Epithelial cell of prostate (primary cell): ENCODE measurements around the gene CORO7.

Source experiments
- DNase-seq: peaks from one replicate; pipeline ENCODE4 v3.0.0-alpha.2; 2011; ENCODE audit warnings: low read depth, low spot score
- H3K27ac ChIP-seq: fragments of 450-650 bp; 2 replicates; pipeline ENCODE4 v1.5.1; 2017; ENCODE audit warnings: mild to moderate bottlenecking

The CORO7 gene

DNA sequence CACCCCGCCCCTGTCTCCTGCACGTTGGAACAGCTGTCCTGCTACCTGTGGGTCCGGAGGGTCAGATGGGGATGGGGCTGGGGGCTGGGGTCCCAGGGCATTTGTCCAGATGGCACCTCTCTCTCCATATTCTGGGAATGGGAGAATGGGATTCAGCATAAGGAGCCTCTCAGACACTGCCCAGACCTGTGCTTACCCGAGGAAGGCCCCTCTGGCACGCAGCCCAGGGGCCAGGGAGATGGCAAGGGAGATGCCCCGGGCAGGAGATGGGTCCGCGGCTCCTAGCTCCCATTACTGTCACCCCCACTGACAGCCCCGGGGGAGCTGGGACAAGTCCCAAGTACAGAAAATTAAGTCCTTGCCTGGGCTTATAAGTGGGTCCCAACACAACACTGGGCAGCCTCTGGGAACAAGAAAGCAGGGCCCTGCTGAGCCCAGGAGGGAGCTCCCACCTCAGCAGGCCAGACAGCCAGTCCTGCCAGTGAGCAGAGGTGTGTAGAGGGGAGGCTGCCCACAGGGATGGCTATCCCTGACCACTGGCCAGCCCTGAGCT, 43.0 kb downstream of the CORO7 start:
- no peak for DNase-seq
- H3K27ac ChIP-seq: peak overlapping the region; percentile 82

DNA sequence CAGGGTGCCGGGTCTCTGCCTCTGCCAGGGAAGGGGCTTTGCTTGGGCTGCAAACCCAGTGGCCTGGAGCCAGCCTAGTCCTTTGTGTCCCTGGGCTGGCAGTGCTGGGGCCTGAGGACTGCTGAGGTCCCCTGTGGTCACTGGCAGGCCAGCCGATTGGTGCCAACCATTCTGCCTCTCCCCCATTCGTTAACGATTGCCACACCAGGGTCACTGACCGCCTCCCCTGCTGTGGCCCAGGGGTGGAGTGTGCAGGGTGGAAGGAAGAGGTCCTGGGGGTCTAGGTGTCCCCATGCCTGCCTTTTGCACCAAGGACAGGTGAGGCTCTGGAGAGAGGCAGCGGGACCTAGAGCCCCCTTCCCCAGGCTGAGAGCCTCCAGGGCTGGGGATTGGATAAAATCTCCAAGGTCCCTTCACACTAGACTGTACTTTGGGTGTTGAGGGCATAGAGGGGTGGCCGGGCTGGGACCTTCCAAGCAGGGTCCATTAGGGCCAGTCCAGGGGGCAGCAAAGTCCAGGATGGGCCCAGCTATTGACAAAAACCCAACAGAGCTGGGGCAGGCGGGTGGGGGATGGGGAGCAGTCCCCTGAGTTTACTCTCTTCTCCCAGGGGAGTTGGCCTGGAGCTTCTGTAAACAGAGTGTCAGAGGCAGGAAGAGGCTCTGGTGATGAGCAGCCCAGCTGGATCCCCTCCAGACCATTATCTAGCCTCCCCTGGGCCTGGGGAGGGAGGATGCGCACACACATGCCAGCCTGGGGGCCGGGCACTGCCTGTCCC, 43.6 kb downstream of the CORO7 start:
- H3K27ac ChIP-seq: peak overlapping the region; percentile 82
- DNase-seq: no peak

DNA sequence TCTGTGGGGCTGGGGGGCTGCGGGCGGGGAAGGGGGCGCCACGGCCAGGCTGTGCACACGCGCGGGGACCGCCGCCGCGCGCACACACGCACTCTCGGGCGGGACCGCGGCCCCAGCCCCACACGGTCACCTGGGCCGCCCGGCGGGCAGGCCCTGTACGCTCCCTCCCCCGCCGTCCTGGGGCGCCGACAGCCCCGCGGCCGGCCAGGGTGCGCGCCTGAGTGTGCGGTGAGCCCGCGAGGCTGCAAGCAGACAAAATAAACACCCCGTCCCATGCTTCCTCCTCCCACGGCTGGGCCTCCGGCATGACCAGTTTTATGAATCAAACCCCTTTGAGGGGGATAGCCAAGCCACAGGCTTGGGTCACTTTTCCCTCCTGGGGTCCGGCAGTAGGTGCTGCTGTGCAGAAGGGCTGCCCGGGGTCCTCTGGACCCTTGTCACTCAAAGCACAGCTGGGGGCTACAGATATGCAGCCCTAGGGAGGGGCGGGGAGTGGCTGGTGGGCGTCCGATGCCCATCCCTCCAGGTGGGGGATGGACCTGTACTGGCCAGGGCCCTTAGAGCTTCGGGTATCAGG, 44.3 kb downstream of the CORO7 start:
- peak overlapping the region; percentile 82 for H3K27ac ChIP-seq
- DNase-seq: no peak

DNA sequence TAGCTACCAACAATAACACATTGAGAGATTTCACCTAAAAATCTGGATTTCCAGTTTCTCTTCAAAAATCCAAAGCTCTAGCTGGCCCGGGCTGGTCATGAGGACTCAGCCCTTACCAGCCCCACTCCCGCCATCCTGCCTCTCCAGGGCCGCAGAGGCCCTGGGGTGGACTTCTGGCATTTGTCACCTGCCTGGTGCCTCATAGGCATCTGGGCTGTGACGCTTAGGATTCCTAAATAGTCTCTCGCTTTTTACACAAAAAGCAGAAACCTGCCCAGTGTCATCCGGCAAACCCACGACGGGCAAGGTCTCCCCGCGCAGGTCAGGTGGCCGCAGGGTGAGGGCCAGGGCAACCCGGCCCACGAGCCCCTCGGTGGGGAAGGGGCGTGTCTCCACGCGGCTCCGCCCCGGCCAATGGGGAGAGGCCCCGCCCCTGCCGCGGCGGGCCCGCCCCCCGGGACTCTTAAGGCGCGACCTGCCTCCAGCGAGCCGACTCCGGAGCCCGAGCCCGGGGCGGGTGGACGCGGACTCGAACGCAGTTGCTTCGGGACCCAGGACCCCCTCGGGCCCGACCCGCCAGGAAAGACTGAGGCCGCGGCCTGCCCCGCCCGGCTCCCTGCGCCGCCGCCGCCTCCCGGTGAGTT, 44.9 kb downstream of the CORO7 start, which contains the start of gene VASN:
TSS of gene VASN (plus strand) at position 492 of the 644 bp plus-strand sequence. CDS start 9,030 bp downstream, outside the sequence.
- peak within 1 kb of the TSS; percentile 82 for H3K27ac ChIP-seq
- DNase-seq: no peak

DNA sequence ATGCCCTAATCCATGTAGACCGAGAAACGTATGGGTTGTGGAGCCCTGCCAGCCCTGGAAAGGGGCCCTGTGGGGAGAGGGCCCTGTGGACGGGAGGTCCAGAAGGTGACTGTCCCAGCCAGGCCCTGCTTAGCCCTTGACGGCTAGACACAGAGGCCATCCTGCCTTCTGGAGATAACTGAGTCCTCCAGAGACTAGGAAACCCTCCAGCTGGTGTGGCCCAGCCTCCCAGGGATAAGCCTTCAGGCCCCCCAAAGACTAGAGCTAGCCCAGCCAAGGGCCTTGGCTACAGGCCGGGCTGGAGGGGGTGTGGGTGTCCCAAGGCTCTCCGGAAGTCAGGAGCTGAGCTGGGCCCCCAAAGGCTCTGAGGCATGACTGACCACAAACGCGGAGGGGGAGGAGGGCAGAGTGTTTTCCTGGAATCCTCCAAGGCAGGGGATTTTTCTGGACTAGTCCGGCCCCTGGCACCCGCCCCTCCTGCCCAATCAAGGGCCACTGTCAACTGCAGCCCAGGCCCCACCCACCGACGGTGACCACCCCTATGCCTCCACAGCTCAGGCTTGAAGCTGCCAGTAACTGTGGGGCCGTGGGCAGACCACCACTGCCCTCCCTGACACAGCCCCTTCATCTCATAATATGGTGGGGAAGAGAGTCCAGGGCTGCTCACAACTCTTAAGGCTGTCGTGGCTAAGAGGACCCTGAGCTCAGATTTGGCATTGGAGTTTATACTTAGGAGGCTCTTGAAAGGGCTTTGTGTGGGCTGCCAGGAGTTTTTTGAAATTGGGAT, 45.6 kb downstream of the CORO7 start:
- DNase-seq: no peak
- no peak overlapping the region for H3K27ac ChIP-seq

DNA sequence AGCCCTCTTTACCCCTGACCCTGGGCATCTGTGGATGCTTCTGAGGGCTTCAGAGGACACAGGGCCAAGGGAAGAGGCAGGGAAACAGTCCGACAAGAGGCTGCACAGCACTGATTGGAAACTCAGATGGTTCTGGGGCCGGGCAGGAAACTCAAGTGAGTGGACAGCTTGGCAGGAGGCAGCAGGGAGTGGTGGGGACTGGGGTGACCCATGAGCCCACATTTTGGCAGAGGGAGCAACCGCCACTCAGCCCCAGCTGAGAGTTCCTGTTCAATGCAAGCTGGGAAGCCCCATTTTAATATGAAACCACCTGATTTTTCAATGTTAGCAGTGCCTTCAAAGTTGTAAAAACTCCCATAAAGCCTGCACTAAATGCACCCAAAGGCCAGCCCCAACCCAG, 46.2 kb downstream of the CORO7 start:
- DNase-seq: no peak
- no peak overlapping the region for H3K27ac ChIP-seq

DNA sequence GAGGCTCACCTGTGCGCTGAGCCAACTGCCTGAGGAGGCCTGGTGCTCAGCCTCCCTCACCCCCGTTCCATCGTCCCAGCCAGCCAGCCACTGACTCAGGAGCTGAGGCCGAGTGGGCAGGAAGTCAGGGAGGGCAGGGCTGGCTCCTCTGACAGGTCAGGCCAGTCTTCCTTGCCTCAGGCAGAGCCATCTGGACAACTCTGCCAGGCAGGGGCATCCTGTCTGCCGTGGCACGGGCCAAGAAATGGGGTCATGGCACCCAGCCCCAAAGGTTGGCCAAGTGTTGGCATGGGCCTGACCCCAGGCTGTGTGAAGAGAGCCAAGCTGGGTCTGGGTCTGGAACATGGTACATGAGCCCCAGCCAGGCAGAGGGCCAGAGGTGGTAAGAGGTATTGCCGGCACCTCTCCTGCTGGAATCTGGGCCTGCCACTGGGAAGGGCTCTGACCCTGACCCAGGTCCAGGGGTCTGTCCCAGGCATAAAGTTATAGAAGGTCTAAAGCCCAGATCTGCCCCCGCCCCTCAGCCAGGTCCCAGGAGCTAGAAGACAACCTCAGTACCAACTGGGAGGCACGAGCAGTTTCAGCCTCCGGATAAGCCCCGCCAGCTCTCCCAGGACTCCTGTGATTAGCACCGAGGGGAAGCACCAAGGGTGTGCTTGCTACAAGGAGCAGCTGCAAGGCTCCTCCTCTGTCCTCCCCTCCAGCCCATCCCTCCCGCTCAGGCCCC, 47.2 kb downstream of the CORO7 start:
- peak overlapping the region; percentile 52 for H3K27ac ChIP-seq
- peak; percentile 29 for DNase-seq

DNA sequence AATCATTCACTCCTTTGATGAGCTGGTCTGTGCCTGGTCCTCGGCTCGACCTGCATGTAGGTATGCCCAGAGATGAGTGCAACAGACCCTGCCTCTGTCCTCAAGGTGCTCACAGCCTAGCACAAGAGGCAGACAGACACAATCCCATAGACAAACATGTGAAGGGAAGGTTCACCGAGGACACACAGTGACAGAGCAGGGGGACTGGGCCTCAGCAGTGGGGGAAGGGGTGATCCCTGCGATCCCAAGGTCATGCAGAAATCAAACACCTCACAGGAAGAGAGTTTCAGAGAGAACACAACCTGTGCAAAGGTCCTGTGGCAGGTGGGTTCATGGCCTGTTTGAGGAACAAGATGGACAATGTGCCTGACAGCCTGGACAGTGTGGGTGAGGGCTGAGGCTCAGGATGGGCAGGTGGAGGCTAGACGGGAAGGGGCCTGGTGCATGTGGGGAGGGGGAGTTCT, 49.0 kb downstream of the CORO7 start:
- no peak for DNase-seq
- no peak overlapping the region for H3K27ac ChIP-seq

DNA sequence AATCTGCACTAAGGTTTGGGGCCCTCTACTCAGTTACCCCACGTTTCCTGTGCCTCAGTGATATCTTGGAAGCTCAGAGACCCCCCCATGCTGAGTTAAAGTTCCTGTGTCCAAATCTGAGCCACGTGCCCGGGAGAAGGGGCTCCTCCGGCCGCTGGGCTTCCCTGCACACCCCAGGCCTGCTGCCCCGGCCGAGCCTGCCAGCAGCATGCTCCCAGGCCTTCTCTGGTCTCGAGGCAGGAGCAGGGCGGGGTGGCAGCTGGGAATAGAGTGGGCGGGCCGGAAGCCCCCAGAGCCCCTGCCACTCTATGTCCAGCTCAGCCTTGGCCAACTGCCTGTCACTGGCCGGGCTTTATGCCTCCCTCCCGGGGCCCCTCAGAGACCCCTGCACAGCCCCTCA, 50.4 kb downstream of the CORO7 start:
- H3K27ac ChIP-seq: no peak overlapping the region
- no peak for DNase-seq

DNA sequence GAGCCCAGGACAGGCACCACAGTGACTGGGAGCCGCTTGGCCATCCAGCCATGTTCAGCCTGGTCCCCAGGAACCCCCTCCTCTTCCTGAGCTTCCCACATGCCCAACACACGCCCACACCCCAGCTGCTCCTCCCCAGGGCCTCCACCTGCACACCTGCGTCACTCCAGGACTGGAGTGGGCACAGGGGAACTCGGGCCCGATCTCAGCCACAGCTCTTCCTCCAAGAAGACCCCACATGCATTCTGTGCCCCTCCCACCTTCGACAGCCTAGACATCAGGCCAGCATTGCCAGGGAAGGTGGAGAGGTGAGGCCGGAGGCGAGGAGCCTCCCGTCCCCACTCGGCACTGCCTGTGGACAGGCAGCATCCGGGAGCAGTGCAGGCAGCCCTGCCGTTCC, 50.8 kb downstream of the CORO7 start:
- H3K27ac ChIP-seq: no peak overlapping the region
- no peak for DNase-seq

DNA sequence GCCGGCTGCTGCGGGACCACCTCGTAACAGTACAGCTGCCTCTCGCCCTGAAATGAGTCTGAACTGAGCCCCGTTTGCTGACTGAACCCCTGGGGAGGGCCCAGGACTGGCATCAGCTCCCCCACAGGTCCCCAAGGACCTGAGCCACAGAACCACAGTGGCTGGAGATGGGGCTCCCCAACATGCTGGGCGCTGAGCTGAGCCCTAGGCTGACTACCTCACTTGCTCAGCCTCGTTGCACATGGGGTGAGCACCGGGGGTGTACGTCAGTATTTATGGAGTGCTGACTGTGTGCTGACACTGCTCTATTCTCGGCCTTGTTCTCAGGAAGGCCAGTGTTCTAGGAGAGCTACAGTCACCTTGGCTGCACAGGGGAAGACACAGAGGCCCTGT, 51.4 kb downstream of the CORO7 start:
- no peak for DNase-seq
- H3K27ac ChIP-seq: no peak overlapping the region

DNA sequence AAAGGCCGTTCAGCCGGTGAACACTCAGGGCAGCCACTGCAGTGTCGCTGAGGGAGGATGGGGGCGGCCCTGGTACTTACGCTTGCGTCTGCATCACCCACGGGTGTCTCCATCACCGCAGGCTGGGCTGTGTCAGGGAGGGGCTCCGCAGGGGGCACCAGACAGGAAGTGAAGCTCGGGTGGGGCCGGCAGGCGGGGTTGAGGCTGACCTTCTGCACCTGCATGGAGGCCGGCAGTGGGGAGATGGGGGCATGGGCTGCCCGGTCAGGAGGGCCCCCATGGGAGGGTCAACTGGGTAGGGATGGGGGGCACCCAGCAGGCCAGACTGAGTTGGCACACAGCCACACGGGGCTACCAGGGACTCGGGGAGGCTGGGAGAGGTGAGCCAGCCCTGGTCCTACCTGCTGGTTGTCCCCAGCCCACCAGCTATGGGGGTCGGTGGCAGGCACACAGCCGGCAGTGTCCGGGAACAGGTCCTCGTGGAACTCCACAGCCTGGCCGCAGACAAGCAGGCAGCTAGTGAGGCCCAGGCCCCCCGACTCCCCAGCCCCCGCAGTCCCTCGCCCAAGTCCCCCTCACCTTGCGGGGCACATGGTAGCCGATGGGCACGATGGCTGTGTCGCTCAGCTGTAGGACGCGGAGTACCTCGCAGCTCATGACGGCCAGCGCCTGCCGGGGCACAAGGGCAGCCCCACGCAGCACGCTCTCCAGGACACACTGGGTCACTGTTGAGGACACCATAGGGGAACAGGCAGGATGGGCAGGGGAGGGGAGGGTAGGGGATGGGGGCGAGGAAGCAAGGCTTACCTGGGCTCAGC, 52.0 kb downstream of the CORO7 start:
- DNase-seq: no peak

DNA sequence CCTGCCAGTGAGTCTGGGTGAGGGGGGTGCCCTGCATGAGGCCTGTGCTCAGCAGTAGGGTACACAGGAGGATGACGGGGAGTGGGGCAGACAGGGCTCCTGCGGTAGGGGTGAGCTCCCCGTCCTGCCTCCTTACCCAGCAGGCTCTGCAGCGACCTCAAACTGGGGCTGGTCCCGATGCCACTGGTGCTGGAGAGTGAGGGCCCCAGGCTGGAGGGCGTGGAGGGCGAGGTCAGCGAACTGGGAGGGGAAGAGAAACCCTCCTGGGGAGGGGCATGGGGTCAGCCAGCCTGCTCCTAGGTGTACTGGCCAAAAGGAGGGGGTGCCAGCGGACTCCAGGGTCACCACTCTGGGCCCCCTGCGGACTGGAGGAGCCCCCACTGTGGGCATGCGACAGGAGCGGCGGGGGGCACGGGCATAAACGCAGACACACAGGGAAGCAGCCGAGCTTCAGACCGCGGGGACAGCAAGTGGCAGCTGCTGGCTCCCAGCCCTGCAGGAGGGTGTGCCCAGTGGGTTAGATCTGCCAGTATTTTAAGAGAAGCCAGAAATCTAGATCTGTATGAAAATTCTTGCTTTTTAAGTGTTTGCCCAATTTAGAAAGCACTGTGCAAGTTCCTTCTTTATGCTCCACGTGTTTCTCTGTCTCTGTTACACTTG, 53.8 kb downstream of the CORO7 start:
- DNase-seq: no peak
- no peak overlapping the region for H3K27ac ChIP-seq

More for the DNA sequence above, 52.0 kb downstream of the CORO7 start:
- no peak overlapping the region for H3K27ac ChIP-seq

DNA sequence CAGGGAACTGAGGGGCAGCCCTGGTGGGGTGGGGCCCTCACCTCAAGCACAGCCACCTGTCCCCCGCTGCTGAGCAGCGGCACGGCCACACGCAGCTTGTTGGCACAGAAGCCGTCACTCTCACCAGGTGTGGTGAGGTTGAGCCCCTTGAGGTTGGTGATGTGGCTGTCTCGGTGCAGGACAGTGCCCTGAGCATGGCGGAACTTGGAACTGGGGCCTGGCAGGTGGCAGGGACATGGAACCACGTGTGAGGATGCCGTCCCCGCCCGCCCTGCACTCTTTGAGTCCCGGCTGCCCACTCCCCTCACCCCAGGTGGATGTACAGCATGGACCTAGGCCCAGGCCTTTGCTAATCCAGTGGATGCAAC, 54.5 kb downstream of the CORO7 start:
- DNase-seq: no peak

DNA sequence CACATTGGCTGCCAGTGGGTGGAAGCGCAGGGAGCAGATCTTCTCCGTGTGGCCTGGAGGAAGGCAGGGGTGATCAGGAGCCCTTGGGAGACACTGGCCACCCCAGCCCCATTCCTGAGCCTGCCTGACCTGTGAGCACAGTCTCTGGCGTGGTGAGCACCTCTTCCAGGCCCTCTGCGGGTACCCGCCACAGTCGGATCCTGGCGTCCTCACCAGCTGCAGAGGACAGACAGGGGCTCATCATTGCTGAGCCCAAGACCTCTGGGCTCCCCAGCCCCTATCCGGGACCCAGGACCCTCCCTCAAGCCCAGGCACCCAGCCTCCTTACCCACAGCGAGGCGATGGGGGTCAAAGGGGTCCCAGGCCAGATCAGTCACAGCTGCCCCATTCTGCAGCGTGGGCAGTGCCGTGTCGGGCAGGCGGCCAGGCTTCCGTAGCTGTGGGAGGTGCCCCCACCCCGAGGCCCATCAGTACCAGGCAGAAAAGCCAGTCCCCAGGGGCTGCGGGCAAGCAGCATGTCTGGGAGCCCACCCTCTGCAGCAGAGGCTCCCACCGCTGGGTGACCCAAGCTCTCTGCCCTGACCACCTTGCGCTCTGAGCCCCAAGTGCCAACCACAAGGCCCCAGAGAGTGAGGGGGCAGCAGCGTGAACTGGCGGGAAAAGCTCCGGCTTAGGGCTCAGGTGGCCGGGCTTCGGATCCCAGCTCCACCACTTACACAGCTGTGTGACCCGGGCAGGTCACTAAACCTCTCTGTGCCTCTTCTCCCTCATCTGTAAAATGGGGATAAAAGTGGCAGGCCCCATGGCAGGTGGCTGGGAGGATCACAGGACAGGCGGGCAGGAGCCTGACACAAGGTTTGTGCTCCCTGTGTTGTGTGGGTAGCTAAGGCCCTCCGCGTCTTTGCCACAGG, 55.1 kb downstream of the CORO7 start:
- H3K27ac ChIP-seq: no peak overlapping the region
- no peak for DNase-seq

More for the DNA sequence above, 54.5 kb downstream of the CORO7 start:
- H3K27ac ChIP-seq: no peak overlapping the region

DNA sequence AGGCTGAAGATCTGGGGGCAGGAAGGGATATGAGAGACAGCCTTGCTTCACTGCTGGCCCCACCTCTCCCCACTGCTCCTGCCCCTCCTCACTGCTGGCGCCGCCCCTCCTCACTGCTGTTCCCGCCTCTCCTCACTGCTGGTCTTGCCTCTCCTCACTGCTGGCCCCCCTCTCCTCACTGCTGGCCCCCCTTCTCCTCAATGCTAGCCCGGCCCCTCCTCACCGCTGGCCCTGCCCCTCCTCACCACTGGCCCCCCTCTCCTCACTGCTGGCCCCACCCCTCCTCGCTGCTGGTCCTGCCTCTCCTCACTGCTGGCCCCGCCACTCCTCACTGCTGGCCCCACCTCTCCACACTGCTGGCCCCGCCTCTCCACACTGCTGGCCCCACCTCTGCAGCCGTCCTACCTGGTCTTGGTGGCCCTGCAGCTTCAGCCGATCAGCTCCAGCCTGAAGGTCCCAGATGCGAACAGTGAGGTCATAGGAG, 55.8 kb downstream of the CORO7 start:
- no peak for DNase-seq
- H3K27ac ChIP-seq: no peak overlapping the region

DNA sequence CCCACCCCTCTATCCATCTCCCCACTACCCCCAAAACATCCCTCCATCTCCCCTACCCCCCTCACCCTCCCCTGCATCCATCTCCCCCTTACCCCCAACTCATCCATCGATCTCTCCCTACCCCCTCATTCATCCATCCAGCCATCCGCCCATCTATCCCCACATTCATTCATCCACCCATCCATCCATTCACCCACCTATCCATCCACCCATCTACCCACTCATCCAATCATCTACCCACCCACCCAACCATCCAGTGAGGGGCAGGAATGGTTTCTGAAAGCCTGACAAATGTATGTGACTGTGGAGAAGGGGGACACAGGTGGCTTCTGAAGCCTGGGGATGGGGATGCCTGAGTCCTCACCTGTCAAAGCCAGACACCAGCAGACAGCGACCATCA, 56.5 kb downstream of the CORO7 start:
- no peak overlapping the region for H3K27ac ChIP-seq
- no peak for DNase-seq
